HG03060 (cell line): ENCODE results near the gene CCDC171.

ENCODE experiments used
- ATAC-seq: cut with Tn5 transposase; IDR thresholded peaks from one replicate; pipeline ENCODE4 v1.9.1; 2021; ENCODE audit warnings: low read depth, moderate number of reproducible peaks; ENCODE audit not compliant: unreplicated experiment

Gene CCDC171

DNA sequence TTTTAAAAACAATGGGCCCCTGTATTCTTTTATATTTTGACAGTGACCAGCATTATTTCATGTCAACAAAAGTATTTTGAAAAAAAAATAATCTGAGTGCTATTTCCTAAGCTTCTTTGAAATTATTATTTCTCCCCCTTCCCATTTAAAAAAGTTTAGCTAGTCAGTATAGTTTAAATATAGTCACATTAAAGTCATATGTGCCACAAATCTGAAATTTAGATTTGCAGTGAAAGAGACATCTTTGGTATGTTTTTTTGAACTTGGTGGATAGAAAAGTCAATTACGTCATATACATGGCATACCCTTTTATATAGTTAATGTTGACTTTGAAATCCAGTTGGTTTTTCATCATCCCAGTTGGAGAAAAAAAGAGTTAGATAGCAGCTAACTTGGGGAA, 297.0 kb downstream of the CCDC171 start:
- no peak for ATAC-seq

DNA sequence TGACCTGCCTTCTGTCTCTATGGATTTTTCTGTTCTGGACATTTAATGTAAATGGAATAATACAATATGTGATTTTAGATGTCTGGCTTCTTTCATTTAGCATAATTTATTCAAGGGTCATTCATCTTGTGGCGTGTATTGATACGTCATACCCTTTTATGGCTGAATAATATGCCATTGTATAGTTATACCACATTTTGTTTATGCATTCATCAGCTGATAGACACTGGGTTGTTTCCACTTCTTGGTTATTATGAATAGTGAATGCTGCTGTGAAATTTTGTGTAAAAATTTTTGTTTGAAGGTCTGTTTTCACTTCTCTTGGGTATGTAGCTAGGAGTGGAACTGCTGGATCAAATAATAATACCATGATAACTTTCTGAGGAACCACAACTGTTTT, 298.9 kb downstream of the CCDC171 start:
- no peak for ATAC-seq

DNA sequence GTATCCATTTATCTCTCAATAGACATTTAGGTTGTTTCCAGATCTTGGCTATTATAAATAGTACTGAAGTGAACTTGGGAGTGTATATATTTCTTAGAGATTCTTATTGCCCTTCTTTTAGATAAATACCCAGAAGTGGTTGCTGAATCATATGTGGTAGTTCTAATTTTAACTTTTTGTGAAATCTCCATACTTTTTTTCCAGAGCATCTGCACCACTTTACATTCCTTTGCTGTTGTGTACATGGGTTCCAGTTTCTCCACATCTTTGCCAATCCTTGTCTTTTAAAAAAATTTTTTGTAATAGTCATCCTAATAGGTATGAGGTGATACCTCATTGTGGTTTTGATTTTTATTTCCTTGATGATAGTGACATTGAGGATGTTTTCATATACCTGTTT, 303.7 kb downstream of the CCDC171 start:
- no peak for ATAC-seq

DNA sequence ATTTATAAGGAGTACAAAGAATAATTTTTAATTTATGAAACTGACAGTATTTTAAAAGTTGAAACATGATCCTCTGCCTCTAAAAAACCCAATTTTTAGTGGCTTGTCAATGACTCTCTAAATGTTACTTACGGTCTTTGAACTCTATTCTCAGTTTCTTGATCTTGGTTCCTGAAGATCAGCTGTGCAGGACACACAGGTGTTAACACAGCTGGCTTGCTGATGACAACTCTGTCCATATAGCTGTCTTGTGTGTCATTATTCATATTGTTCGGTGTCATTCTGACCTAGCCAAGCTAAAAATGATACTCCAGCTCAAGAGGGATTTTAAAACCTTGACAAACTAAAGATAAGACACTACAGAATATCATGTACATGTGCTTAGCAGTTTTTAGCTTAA, 314.5 kb downstream of the CCDC171 start:
- ATAC-seq = no peak

DNA sequence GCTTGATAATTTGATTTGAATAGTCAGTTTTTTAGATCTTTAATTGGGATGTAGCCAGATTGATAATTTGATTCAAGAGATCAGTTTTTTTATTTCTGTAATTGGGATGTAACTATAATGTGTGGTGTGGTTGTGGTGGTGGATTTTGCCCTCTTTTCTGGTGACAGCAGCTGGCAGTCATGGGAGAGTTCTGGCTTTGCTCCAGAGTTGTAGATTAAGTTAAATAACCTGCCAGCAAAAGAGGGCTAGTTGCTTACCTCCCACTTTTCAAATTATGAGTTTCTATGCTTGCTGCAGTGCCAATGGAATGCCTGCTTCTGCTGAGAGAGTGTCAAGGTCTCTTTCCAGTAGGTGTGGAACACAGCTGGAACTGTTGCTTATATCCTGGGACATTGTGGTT, 315.1 kb downstream of the CCDC171 start:
- ATAC-seq = no peak

DNA sequence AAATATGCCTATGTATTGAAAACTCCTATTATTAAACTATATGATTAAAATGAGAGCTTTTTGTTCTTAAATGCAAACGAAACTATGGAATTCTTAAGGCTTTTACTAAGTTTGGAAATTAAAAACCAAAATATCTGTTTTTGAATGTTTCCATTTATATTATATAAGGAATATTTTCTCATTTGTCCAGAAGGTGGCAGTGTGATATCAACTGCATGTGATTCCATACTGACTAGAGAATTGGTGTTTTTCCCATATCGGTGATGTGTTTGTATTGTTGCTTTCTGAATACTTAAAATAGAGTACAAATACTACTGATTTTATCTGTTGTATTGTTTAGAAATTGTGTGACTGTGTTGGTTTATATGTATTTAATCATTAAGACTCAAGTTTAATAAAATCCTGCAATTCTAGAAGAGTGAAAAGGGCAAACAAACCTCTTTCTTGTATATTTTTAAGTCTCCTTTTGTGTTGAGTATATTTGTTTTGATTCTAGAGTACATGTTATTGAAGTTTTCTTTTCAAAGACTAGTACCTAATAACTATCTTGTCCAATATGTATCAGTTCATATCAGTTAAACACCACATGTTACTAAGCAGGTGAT, 320.8 kb downstream of the CCDC171 start:
- no peak for ATAC-seq

DNA sequence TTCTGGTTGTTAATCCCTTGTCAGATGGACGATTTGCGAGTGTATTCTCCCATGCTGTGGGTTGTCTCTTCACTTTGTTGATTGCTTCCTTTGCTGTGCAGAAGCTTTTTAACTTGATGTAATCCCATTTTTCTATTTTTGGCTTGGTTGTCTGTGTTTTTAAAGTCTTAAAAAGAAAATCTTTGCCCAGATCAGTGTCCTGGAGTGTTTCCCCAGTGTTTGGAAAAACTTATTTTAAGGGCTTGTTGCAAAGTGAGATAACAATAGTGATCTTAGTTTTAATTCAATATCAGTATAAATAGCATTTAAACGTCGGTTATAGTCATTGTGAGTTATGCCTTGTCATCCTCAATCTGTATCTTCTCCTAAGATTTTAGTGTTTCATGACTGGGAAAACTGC, 329.5 kb downstream of the CCDC171 start:
- ATAC-seq = no peak

DNA sequence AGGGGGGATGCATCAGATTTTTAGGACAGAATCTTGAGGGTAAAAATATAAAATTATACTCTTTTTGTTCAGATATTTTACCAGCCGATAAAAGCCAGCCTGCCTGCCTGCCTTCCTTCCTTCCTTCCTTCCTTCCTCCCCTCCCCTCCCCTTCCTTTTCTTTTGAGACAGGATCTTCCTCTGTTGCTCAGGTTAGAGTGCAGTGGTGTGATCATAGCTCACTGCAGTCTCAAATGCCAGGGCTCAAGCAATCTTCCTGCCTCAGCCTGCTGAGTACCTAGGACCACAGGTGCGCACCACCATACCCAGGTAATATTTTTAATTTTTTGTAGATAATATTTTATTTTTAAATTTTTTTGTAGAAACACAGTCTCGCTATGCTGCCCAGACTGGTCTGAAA, 330.0 kb downstream of the CCDC171 start:
- no peak for ATAC-seq

DNA sequence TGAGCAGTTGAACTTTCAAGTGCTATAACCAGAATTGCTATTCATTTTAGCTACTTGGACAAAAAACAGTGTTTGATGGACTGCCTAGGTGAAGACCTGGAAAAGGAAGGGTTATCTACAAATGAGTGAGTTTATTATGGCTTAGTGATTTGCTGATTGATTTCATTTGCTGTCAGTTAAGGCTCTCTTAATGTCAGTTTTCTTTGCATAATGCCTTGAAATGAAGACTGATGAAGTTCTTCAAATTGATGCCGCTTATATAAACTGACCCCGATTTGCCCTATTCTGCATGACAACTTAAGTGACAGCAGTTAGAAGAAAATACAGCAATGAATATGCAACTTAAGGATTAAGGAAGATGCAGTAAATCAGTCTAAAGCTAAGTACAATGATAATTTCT, 332.6 kb downstream of the CCDC171 start:
- no peak for ATAC-seq

DNA sequence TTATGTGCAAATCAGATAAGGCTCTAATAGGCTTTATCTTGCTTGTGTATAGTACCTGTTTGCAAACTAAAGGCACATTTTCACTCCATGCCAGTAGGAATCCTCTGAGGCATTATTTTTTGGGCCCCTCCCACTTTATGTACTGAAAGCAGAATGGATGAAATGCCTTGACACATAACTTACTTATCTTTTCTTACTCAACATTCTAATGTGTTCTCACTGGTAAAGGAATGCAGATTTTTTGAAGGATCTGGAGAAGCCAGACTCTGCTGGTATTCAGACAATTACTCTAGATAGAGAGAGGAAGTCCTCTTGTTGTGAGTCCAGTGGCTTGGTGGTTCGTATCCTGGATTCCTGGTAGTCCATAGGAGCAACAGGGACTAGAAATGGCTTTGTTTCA, 336.7 kb downstream of the CCDC171 start:
- no peak for ATAC-seq

DNA sequence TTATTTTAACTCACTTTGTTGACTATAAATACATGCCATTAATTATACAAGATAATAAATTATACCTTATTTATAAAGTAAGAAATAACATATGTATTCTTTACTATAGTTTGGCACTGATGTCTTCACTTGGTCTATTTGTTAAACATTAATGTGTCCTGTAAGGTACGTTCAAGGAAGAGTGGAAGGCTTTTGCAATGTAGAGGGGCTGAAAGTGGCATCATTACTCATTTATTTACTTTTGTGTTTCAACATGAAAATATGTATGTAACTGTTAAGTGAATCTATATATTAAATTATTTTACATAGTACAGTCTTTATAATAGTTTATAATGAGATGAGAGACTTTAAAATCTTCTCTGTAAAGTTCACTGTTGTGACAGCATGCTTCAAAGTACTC, 348.7 kb downstream of the CCDC171 start:
- no peak for ATAC-seq

GRCh38 chr9:15909297-15909696, 356.5 kb downstream of the CCDC171 start:
- ATAC-seq = no peak

DNA sequence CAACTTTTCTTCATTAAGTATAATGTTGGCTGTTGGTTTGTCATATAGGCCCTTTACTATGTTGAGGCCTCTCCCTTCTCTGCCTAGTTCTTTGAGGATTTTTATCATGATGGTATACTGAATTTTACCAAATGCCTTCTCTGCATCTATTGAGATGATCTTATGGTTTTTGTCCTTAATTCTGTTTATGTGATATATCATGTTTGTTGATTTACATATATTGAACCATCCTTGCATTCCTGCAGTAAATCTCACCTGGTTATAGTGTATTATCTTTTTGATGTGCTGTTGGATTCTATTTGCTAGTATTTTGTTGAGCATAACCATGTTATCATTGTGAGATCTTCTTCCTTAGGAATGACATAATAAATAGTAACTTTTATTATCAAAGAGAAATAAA, 362.9 kb downstream of the CCDC171 start:
- no peak for ATAC-seq

- no peak for ATAC-seq
These were observed 374.3 kb downstream of the CCDC171 start for GRCh38 chr9:15927161-15927560.

DNA sequence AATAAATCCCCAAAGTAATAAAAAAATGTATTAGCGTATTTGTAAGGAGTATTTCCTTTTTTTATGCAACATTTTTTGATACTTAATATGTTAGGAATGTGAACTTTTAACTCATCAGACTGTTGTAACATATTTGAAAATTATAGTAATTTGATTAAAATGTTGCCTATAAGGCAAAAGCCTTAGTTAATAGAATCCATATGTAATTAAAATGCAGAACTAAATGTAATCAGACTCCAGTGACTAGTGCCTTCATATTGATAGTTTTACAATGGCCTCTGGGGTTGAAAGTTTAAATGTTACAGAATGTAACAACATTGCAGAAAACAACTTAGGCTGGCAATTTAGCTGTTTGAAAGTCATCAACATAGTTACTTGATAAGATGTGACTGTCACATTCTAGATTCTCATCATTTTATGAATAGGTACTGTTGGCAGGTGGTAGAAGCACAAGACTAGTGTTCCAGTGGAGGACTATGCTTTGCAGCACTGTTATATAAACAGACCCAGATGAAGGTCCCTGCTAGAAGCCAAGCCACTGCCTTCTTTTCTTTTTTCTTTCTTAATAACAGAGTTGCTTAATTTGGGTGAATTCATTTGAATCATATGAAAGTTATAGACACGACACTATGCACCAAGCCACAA, 382.9 kb downstream of the CCDC171 start:
- ATAC-seq = no peak

DNA sequence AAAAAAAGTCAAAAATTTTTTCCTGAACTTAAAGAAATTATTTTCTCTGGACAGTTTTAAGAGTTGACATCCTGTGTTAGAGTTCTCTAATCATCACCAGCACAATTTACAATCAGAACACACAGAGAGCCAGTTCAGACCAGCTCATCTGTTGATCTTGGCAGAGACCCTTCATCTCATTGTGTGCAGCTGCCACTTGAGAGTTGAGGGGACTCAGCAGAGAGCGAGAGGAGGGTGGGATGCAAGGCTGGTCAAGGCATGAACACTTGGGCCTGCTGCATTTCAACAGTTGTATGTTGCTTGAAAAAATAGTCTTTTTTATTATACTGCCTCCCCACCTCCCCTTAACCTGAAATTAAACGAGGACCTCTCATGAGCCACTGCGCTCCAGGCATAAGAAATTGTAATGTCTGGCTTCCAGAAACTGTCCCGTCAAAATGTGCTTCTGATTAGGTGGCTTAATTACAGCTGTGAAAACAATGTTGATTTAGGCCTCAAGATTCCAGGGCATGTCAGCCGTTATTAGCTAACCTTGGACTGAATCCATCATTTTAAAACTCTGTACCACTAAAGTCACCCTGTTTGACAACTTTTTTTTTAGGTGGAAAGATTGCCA, 383.6 kb downstream of the CCDC171 start:
- no peak for ATAC-seq

GRCh38 chr9:15942831-15943424, 390.1 kb downstream of the CCDC171 start:
- ATAC-seq = no peak

- ATAC-seq = no peak
These were observed 391.5 kb downstream of the CCDC171 start for GRCh38 chr9:15944341-15944740.

GRCh38 chr9:15959663-15960062, 406.8 kb downstream of the CCDC171 start:
- ATAC-seq = no peak

- ATAC-seq = no peak
These were observed 408.4 kb downstream of the CCDC171 start for GRCh38 chr9:15961217-15961616.

- ATAC-seq = no peak
These were observed 412.5 kb downstream of the CCDC171 start for GRCh38 chr9:15965246-15965745.

DNA sequence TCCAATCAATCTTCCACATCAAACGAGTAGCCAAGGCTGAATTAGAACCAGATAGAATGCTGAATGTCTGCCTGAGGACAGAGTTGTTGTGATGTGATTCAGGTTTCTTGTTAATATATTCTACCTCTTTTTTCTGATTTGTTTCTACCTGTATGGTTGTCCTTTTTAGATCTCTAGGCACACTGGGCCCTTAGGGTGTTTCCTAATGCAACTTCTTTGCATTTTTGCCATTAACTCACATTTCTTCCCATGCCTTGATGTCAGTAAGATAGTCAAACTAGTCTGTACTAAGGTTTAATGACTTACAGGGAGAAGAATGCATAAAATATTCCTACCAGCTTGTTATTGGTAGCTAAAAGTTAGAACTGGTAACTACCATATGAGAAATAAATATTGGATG, 413.6 kb downstream of the CCDC171 start:
- no peak for ATAC-seq
